ENCODE data around the gene NMT1. TPM values are rescaled to one million over a fixed set of nuclear protein-coding genes. Genes with fewer than 3 reads are reported as not detected.

The NMT1 gene
- total and polyA plus RNA-seq, 2 of the 13 experiments (the other 11 are each of a cell fraction or from before 2014, with no cell fraction given): 75.7 to 142 TPM

GRCh38 chr17:45131616-45132319, 70.7 kb downstream of the NMT1 start (continued):
- TF ChIP-seq TFAP4 (IDR thresholded peaks at IDR 0.05; ENCODE audit: borderline replicate concordance, low read depth) (peak; percentile 37; the same call in 1 of the 2 replicates), ZNF18 (CRISPR knock-in tag; IDR thresholded peaks at IDR 0.05; ENCODE audit: insufficient replicate concordance) (peak; percentile 13), TBP (CRISPR knock-in tag; IDR thresholded peaks at IDR 0.05) (peak; percentile 55; the same call in 1 of the 2 replicates), AHDC1 (CRISPR knock-in tag; IDR thresholded peaks at IDR 0.05; ENCODE audit: borderline replicate concordance) (0 out of 2 replicates have a peak, but pooled peaks have one; percentile 44), ZNF891 (CRISPR knock-in tag; IDR thresholded peaks at IDR 0.05) (peak; percentile 55), KDM5A (IDR thresholded peaks at IDR 0.05; ENCODE audit: borderline replicate concordance, low read length) (peak; percentile 91), ZFP90 (CRISPR knock-in tag; IDR thresholded peaks at IDR 0.05; ENCODE audit: borderline replicate concordance) (no peak), FOXO1 (CRISPR knock-in tag; IDR thresholded peaks at IDR 0.05) (no peak), ZNF205 (CRISPR knock-in tag; IDR thresholded peaks at IDR 0.05) (0 out of 2 replicates have a peak, but pooled peaks have one; percentile 43), MEIS2 (CRISPR knock-in tag; IDR thresholded peaks at IDR 0.05) (peak; percentile 37; the same call in 1 of the 2 replicates), KMT2B (CRISPR knock-in tag; IDR thresholded peaks at IDR 0.05) (no peak), NR2F6 (IDR thresholded peaks at IDR 0.05) (0 out of 2 replicates have a peak, but pooled peaks have one; percentile 12), NR2F6 (CRISPR knock-in tag; IDR thresholded peaks at IDR 0.05) (peak; percentile 59; the same call in 1 of the 2 replicates), MAZ (IDR thresholded peaks at IDR 0.05; ENCODE audit: borderline replicate concordance, low read depth, low read length) (peak; percentile 30; the same call in 1 of the 2 replicates), MAZ (CRISPR knock-in tag; IDR thresholded peaks at IDR 0.05; ENCODE audit: low read depth) (no peak), HNRNPLL (IDR thresholded peaks at IDR 0.05; ENCODE audit: low read depth, low read length, poor library complexity, severe bottlenecking) (peak; percentile 43)

Measured in HepG2 (cell line).